Gastrocnemius medialis (tissue), 4 donors: Measurements from ENCODE around the gene TMEM52.

Experiments
- POLR2A ChIP-seq, 2 donors: fragments of 450-650 bp; IDR thresholded peaks; one replicate each; pipeline ENCODE4 v1.6.1; 2017; ENCODE audit warnings: antibody characterized with exemption in 2 of 2, mild to moderate bottlenecking in 2 of 2, moderate library complexity in 2 of 2
- TF ChIP-seq, protein P1 (sequence below), 5 experiments: fragments of 450-650 bp in 3 of 5; fragments of 200-600 bp in 2 of 5; sonication (generic) in 2 of 5; IDR thresholded peaks in 4 of 5; conservative IDR thresholded peaks in 1 of 5; 1 replicate in 4 of 5; 2 replicates in 1 of 5; pipeline ENCODE4 v1.5.1; 2016 to 2019; ENCODE audit warnings: antibody characterized with exemption in 5 of 5, mild to moderate bottlenecking in 3 of 5, moderate library complexity in 3 of 5

DNA sequence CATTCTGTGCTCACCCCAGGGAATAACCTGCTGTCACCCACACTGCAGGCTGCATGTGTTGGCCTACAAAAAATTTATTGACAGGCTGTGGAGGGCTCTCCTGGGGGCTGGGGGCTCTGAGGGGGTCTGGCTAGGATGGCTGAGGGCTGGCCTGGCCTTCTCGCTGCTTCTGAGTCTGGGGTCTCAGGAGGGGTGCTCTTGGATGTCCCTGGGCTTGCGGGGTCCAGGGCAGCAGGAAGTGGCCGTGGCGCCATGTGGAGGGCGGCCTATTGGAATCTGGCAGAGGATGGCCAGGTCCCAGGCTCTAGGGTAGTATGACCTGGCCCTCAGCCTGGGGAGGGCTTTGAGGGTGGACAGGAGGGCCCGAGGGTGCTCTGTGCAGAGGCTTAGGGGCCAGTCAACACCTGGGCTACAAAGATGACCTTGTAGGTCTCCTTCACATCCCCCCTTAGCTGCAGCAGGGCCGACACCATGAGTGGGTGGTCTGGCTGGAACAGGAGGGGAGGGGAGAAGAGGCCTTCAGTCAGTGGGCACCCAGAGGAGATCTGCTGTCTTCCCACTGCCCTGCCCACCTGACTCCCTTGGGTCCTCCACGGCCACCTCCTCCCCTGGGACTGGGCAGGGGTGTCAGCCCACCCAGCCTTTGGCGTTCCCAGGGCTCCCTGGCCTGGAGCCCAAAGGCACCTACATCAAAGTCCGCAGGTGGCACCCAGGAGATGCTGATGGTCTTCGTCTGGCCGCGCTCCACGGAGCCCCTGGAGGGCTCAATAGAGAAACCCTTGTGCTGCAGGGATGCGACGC lies 3.0 kb upstream of the TMEM52 start:
- TF ChIP-seq, protein P1, sequence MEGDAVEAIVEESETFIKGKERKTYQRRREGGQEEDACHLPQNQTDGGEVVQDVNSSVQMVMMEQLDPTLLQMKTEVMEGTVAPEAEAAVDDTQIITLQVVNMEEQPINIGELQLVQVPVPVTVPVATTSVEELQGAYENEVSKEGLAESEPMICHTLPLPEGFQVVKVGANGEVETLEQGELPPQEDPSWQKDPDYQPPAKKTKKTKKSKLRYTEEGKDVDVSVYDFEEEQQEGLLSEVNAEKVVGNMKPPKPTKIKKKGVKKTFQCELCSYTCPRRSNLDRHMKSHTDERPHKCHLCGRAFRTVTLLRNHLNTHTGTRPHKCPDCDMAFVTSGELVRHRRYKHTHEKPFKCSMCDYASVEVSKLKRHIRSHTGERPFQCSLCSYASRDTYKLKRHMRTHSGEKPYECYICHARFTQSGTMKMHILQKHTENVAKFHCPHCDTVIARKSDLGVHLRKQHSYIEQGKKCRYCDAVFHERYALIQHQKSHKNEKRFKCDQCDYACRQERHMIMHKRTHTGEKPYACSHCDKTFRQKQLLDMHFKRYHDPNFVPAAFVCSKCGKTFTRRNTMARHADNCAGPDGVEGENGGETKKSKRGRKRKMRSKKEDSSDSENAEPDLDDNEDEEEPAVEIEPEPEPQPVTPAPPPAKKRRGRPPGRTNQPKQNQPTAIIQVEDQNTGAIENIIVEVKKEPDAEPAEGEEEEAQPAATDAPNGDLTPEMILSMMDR (IDR thresholded peaks at IDR 0.05 in 4 of 5, conservative IDR thresholded peaks at IDR 0.05 in 1 of 5) = no peak
- no peak for TF ChIP-seq POLR2A (IDR thresholded peaks at IDR 0.05)
